Glomerular visceral epithelial cell (primary cell): ENCODE results near the gene DNAJC17.

Experiments used
- DNase-seq: peaks from one replicate; pipeline ENCODE4 v3.0.0-alpha.2; 2016; ENCODE audit errors: extremely low spot score

Gene DNAJC17

DNA sequence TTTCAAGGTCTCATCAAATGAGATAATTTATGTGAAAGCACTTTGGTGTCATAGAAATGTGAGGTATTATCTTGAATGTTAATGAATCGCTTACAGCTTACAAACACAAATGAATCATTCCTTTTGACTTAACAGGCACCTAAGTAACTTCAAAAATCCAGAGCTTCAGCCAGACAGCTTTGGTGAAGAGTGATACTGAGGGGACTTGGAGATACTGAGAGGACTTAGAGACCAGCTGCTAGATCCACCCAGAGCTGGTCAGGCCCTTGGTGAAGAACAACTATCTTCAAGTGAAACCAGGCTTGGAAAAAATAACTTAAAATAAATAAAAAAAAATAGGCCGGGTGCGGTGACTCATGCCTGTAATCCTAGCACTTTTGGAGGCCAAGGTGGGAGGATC is 16.6 kb downstream of the DNAJC17 start:
- no peak for DNase-seq

DNA sequence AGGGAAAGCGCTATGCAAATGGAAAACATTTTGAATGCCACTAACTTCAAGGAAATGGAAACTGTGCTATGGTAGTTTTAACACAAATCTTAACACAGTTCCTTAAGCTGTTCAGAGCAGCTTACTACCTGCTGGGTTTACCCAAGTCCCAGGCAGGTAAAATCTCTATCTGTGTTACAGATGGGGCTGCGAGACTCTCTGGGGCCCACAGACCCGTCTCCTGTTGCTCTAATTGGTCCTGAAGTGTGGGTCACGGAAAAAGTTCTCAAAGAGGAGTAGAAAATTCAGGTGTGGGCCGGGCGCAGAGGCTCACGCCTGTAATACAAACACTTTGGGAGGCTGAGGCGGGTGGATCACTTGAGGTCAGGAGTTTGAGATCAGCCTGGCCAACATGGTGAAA is 17.3 kb downstream of the DNAJC17 start:
- no peak for DNase-seq

DNA sequence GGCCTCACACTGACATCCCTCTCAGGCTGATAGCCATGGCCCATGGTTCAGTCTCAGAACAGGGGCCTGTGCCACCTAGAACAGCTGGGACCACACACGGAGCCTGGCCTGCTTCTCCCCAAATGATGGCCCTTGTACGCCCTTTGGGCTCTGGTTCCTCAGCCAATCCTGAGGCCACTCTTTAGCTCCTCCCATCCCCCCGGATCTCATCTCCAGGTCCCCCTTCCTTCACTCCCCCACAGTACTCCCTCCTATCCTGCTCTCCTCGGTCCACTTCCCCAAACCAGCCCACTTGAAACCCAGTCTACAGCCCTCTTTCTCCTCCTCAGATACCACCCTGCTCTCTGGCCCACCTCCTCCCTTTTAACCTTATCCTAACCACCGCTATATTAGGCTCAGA is 18.2 kb downstream of the DNAJC17 start:
- DNase-seq, result no peak

DNA sequence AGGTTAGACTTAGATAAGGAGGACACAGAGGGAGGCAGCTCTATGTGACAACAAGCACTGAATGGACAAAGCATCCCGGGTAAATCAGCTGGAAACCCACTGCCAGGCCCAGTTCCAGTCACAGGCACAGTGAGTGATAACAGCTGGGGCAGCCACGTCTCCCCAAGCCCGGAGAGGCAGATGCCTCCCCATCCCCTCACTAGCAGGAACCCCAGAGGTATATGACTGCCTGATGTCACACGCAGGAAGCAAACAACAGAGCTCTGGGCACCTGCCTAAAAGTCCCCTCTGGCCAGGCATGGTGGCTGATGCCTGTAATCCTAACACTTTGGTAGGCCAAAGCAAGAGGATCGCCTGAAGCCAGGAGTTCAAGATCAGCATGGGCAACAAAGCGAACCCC is 19.3 kb downstream of the DNAJC17 start:
- DNase-seq, result no peak

DNA sequence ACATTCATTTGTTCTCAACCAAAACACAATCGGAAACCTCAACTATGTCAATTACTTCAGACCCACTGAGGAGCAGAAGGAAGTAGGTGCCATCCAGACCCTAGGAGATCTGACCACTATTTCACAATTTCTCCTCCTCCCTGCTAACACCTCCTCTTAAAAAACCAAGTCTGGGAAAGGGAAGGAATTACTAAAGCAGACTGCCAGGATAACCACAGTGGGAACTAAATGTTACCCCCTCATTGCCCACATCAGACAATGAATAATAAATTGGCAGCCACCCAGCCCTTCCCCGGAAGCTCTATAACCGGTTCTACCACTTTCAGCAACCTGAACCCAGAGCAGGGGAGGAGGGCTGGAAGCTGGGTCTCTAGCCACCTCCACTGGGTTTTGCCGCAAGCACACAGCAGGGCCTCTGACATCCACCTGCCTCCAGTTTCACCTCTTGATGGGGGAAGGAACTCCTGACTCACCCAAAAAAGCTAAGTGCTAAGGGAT is 19.9 kb downstream of the DNAJC17 start:
- DNase-seq, result peak; percentile 99

DNA sequence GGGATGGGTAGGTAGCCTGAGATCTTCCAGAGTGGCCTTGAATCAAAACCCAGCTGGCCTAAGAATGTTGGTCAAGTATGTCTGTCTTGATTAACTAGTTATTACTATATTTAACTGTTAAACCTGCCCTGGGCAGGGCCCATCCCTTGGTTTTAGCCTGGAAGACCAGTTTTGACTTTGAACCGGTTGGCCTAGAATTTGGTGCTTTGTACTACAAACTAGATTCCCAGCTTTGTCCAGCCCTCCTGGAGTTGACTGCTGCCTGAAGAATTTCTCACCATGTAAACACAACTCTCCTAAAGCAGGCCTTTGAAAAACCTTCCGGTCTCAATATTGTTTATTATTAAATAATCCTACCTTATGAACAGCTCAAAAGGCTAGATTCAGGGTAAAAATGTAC is 21.5 kb downstream of the DNAJC17 start:
- DNase-seq, result no peak

DNA sequence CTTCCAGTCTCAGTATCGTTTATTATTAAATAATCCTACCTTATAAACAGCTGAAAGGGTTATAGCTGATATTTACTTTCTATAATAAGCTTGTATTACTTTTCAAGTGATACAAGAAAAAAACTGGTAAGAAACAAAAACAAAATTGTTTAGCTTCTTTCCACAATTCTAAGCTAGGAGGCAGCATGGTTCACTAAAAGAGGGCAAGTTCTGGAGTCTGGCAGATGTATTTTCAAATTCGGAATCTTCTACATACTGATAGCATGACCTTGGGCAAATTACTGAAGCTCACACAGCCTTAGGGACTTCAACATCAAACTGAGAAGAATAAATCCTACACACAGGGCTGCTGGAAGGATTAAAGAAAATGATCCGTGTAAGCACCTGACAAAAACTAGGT is 22.1 kb downstream of the DNAJC17 start:
- no peak for DNase-seq

DNA sequence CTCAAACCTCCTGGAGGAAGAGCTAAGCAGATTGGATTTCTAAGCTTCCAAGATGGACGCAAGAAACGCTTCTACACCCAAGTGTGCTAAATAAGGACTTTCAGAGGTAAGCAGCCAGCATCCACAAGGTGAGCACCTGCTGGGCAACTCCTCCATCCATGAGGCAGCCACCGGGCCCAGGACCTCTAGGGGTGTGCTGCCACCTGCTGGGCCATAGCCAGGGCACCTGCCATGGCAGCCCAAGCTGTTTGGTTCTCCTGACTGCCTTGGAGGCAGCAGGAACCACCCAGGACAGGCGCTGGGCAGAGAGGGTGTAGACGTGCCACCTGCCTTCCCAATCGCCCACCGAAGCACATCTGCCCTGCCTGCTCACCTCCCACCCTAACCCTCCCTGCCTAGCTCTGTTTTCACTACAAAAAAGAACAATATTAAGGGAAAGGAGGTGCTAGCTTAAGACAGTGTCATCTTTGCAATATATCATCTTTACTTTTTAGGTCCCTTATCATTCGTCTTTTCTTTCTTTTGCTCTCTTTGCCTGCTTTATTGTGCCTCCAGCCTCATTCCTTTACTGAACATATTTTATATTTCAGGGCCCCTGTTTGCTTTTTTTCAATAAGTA is 24.6 kb downstream of the DNAJC17 start:
- peak; percentile 76 for DNase-seq

DNA sequence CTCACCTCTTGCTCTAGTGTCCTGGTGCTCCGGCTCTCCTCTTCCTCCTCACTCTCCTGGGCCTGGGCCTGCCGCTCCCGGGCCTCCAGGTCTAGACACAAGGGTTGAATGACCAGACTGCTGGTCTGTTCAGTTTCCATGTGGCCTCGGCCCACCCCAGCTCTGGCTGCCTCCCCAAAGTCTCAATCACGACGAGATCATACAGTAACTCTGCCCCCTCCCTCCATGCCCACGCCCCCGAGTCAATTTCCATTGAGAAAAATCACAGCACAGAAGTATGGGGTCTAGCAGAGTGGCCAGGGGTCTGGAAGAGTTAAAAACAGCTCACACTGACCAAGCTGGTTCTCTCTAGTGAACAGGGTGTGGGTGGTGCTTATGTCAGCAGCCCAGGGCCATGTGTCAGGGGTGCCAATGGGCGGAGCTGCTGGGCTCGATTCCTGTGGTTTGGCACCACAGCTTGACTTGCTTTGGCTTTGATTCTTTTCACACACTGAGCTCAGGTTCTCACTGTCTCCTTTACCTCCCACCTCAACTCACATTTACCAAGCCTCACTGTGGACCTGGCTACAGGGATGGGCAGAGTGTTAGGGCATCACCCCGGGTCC is 30.6 kb downstream of the DNAJC17 start:
- peak; percentile 89 for DNase-seq

DNA sequence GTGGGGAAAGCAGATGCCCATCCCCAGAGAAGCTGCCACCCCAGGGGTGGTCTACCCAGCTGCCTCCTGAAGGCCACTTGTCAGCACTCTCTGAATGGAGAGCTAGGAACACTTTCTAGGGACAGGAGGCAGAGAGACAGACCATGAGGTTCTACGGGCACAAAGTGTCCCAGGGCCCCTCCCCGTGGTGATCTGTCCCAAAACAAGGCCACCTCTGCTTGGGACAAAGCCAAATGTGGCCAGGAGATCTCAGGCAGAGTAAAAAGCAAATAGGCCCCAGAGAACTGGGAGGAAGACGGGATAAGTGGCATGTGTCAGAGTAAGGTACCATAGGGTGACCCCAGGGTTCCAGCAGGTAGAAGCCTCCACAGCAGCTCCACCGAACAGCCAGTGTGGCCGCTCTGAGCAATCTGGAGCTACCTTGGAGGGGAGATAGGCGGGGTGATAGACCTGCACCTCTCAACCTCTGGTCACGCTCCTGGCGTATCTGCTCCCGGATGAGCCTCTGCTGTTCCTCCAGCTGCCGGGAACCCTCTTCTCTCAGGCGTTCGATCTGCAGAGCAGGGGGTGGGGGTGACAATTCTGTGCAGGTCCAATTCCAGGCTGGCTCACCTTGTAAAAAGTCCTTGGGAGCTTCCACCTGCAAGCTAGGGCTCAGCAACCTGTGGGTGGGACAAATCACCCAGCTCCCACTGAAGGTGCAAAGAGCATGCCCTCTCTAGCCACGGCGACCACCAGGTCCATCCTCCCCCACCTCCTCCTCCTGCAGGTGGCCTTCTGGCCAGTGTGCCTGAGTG is 31.3 kb downstream of the DNAJC17 start:
- no peak for DNase-seq

DNA sequence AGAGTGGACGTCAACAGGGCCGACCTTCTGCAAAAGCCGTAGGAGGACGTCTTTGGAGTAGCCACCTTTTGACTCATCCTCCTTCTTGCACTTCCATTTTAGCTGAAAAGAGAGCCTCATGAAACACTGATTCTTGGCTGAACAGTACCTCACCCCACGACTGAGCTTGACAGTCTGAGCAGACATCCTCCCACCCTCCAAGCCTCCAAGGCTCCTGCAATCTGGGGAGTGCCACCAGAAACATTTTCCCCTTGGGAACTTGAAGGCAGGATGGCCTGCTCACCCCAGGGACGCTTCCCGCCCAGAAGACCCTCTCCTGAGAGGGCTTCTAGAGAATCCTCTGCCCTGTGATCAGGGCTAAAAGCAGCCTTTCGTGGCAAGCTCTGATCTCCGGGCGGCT is 32.3 kb downstream of the DNAJC17 start:
- DNase-seq, result no peak

DNA sequence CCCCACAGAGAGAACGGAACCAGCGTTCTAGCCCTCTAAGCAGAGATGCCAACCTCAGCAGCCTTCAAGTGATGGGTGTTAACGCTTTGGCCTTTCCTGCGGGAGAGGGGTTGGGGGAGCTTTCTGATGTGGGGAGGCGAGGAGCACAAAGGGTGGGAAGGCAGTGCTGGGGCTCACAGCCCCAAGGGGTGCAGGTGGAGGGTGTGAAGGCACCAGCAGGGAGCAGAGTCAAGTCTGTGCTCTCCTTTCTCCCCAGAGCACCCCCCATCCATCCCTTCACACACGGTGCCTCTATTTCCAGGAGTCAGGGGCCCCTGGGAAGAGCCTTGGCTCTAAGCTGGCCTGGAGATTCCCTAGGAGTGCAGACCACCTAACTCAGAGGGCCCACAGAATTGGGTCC is 33.4 kb downstream of the DNAJC17 start:
- no peak for DNase-seq

DNA sequence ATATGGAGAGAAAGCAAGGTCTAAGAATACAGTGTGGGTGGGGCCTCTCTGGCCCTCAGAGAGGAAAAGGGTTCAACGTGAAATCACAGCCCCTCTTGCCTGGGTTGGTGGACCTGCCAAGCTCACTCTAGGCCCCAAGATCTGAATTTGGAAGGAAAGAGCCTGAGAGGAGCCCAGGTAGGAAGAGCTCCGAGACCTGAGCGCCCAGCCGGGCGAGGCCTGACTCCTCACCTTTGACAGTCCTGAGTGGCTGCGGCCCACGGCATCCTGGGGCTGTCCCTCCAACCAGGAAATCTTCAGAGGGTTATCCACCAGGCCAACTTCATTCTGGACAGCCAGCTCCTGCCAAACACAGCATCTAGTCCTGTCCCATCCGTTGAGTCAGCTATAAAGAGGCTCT is 33.8 kb downstream of the DNAJC17 start:
- no peak for DNase-seq

DNA sequence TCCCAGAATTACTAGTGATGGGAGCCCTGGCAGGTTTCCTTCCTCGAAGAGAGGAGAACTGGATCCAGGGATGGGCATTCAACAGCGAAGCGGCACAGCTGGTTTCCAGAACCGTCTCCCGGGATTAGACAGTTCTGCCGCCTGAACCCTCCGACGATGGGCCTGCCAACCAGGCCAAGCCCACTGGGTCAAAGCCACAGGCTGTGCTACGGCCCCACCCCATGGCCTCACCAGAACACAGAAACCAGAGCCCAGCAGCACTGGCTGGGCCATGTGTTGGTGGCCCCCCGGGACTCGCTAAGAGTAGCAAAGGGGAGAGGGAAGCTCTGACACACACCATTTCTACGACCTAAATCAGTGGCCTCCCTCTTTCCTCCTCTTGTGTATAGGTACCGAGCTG is 35.3 kb downstream of the DNAJC17 start:
- no peak for DNase-seq

DNA sequence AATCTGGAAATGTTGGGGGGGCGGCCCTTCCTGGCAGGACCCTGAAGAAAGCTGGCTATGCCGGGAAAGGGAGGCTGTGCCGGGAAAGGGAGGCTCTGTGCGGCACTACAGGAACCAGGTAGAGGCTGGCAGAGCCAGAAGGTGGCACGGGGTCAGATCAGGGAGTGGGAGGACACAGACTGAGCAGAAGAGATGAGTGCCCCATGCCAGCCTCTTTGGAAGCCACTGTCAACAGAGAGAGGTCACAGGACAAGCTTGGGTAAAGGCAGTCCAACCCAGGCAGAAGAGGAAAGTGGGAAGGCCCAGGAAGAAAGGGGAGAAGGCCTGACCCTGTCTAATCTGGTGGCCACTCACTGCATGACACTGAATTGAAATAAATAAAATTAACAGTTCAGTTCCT is 36.0 kb downstream of the DNAJC17 start:
- no peak for DNase-seq

DNA sequence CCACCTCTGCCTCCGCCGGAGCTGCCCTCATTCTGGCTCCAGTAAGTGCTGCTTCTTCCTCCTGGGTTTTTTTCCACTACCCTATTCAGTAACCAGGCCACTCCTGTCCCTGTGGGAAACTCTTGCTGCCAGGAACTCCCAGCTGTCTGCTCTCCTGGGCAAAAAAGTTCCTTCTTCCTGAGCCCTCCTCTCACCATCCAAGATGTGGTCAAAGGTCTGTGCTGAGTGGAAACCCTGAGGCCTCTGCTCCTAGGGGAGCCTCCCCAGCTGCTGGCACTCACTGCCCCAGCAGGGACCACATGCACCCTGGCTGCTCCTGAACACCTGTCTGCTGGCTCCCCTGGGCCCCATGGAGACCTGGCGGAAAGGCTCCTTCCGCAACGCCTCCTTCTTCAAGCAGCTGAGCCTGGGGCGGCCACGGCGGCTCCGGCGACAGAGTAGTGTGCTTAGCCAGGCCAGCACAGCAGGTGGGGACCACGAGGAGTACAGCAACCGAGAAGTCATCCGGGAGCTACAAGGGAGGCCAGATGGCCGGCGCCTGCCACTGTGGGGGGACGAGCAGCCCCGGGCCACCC is 37.0 kb downstream of the DNAJC17 start:
- no peak for DNase-seq

DNA sequence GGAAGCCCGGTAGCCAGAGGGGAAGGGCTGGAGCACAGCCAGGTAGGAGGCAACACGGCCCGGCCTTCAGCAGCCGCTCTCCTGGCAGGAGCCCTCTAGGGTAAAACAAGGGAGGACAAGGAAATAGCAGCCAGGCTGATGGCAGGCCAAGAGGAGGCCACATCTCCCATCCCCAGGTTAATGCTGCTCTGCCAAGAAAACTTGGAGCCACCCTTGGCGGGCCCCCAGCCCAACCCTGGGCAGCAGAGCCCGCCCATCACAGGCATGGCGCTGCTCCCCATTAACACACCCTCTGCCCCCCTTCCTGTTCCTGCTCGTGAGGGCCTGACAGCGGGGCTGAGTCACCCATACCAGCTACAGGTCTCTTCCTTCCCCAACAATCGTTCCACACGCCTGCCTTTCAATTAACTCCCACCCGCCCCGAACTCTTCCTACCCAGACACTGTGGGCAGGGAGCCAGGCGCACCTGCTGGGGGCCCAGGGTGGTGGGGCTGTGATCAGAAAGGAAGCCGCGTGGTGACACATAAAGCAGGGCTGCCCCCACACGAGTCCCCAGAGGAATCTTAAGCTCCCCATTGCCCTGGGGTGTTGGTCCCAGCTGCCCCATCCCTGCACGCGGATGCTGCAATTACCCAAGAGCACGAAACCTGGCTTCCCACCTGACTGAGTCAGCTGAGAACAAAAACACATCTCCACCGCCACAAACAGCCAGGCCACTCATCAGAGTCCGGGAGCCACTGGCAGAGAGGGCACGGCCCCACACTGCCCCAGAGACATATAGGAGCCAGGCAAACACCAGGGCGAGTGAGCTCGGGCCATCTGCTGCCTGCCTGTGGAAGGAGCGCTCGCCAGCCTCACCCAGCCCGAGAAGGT is 37.8 kb downstream of the DNAJC17 start, which contains the start of gene C15orf62:
C15orf62 (plus strand) TSS at position 707 of the 873 bp plus-strand sequence. CDS start 516 bp downstream, outside the sequence.
- DNase-seq, result peak; percentile 99

DNA sequence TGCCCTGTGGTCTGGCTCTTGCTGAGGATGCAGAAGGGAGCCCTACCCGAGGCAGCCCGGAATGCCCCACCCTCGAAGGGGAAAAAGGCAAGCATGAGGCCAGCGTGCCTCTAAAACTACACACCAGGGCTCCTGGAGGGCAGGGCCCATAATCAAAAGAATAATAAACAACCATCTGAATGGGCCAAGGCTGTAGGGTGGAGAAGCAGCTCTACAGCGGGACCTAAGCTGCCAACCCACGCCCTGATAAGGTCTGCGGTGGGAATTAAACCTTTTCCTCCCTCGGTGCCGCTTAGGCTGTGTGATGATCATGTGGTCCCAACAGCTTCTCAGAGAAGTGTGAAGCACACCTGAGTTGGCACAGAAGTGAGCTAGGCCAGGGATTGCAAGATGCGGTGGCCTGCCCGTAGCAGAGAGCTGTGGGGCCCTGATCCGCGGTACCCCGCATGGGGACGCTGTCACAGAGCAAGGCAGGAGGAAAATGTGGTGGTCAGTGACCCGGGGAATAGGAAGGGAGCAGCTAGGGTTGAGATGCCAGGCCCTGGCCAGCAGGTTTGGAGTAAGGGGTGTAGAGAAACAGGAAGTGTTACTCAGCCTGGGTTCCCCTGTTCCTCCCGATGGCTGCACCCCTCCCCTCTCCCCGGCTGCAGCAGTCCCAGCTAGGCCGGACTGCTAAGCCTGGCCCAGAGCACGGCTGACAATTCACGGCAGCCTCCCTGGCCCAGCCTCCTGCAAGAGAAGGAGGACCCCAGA is 38.6 kb downstream of the DNAJC17 start:
- no peak for DNase-seq

DNA sequence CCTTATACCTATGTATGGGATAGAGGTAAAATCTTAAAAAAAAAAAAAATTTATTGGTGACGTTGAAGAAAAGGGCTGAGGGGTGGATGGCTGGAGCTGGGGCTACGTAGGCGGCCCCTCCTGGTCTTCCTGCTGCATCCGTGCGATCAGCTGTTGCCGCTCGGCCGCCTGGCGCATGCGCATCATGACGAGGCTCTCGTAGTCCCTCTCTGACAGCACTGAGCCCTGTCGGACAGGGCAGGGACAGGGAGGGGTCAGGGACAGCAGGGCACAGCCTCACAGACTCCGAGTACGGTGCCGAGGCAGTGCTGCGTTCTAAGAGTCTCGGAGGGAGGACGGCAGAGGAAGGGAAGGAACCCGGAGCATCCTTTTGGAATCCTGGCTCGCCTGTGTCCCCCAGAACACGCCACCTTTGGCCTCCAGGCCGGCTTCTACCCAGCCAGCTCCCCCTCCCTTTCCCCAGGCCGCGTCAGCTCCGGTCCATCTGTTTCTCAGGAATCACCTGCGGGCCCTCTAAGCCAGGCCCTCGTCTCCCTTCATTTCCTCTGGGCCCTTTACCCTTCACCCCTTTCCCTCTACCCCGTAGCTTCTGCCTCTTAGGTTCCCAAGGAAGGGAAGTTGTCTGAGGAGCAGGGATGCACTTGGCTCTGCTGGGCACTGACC is 39.3 kb downstream of the DNAJC17 start:
- no peak for DNase-seq
